Neutrophil (primary cell): ENCODE measurements around the gene CCDC40.

Experiments
- H3K27ac ChIP-seq: fragments of 200-600 bp; sonication (generic); 2 replicates; pipeline ENCODE4 v1.5.1; 2016; ENCODE audit warnings: mild to moderate bottlenecking, moderate library complexity
- H3K27me3 ChIP-seq: fragments of 200-600 bp; sonication (generic); 2 replicates; pipeline ENCODE4 v1.6.0; 2016; ENCODE audit warnings: mild to moderate bottlenecking
- H3K36me3 ChIP-seq: fragments of 200-600 bp; sonication (generic); 2 replicates; pipeline ENCODE4 v1.5.1; 2017
- H3K4me1 ChIP-seq, 2 experiments: fragments of 200-600 bp in 1 of 2; sonication (generic) in 1 of 2; 1 replicate in 1 of 2; 2 replicates in 1 of 2; pipeline versions ENCODE4 v1.5.1 to v1.6.1; 2013 to 2016; ENCODE audit warnings: low read depth in 1 of 2, low read length in 1 of 2, mild to moderate bottlenecking in 1 of 2, moderate library complexity in 1 of 2; ENCODE audit not compliant: control insufficient read depth in 1 of 2, insufficient read depth in 1 of 2
- H3K4me3 ChIP-seq, 2 experiments: fragments of 200-600 bp in 1 of 2; sonication (generic) in 1 of 2; 1 replicate in 1 of 2; 2 replicates in 1 of 2; pipeline ENCODE4 v1.5.1; 2013 to 2016; ENCODE audit warnings: low read depth in 1 of 2, low read length in 1 of 2, mild to moderate bottlenecking in 1 of 2, moderate library complexity in 1 of 2
- H3K9me3 ChIP-seq: fragments of 200-600 bp; sonication (generic); 2 replicates; pipeline ENCODE4 v1.5.1; 2016
- TF ChIP-seq, protein P1 (sequence below): fragments of 200-600 bp; sonication (generic); IDR thresholded peaks from 2 replicates; pipeline ENCODE4 v1.5.1; 2016; ENCODE audit warnings: antibody characterized with exemption

The CCDC40 gene

DNA sequence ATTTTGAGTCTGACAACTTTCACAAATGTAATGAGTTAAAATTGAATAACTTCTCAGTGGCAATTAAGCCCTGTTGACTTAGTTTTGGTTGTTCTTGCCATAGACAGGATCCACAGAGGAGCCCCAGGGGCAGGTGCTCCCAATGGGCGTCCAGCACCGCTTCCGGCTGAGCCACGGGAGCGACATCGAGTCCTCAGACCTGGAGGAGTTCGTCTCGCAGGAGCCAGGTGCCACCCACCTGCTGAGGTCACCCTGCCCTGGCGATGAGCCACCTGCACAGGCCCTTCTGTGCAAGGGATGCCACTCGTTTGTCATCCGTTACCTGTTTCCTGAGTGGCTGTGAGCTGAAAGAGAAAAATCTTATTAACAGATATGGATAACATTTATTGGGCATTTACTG lies 10.7 kb downstream of the CCDC40 start:
- no peaks in the 10 kb centered on the region for H3K4me1 ChIP-seq
- no peak overlapping the region for H3K4me3 ChIP-seq
- no peak overlapping the region for H3K27ac ChIP-seq
- peaks cover 8% of the 10 kb centered on the region for H3K27me3 ChIP-seq
- H3K9me3 ChIP-seq, result no peaks in the 10 kb centered on the region
- H3K36me3 ChIP-seq, result no peaks in the 10 kb centered on the region
- TF ChIP-seq, protein P1, sequence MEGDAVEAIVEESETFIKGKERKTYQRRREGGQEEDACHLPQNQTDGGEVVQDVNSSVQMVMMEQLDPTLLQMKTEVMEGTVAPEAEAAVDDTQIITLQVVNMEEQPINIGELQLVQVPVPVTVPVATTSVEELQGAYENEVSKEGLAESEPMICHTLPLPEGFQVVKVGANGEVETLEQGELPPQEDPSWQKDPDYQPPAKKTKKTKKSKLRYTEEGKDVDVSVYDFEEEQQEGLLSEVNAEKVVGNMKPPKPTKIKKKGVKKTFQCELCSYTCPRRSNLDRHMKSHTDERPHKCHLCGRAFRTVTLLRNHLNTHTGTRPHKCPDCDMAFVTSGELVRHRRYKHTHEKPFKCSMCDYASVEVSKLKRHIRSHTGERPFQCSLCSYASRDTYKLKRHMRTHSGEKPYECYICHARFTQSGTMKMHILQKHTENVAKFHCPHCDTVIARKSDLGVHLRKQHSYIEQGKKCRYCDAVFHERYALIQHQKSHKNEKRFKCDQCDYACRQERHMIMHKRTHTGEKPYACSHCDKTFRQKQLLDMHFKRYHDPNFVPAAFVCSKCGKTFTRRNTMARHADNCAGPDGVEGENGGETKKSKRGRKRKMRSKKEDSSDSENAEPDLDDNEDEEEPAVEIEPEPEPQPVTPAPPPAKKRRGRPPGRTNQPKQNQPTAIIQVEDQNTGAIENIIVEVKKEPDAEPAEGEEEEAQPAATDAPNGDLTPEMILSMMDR, result no peak

DNA sequence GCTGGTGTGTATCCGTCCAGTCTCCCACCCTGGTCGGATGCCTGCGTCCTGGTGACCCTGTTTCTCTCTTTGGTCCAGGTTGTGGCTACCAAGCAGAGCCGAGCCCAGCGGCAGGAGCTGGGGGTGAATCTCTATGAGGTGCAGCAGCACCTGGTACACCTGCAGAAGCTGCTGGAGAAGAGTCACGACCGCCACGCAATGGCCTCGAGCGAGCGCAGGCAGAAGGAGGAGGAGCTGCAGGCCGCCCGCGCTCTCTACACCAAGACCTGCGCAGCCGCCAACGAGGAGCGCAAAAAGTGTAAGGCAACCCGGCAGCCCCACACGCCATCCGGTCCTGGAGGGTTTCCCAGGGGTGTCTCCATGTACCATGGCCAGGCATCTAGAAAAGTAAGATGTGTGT lies 13.5 kb downstream of the CCDC40 start:
- peaks cover 5% of the 10 kb centered on the region for H3K27me3 ChIP-seq
- H3K4me1 ChIP-seq, result no peaks in the 10 kb centered on the region
- H3K27ac ChIP-seq, result no peak overlapping the region
- no peaks in the 10 kb centered on the region for H3K36me3 ChIP-seq
- TF ChIP-seq, protein P1, result no peak
- H3K4me3 ChIP-seq, result no peak overlapping the region
- H3K9me3 ChIP-seq, result no peaks in the 10 kb centered on the region

DNA sequence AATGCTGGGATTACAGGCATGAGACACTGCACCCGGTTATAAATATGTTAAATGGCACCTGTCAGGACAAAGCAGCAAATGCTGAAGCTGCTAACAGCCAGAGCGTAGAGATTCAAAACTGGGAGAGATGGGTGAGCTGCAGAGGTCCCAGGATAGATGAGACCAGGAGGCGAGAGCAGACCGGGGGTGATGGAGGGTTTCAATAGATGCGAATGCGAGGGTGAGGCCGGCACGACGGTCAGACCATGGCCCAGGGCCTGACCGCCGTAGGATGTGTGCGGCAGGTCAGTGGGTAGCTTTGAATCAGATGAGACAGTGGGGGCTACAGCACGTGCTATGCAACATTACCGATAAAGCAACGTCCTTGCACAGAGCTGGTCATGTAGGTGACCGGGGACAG lies 14.3 kb downstream of the CCDC40 start:
- no peaks in the 10 kb centered on the region for H3K9me3 ChIP-seq
- no peaks in the 10 kb centered on the region for H3K36me3 ChIP-seq
- no peaks in the 10 kb centered on the region for H3K4me1 ChIP-seq
- H3K27me3 ChIP-seq, result peaks cover 4% of the 10 kb centered on the region
- H3K27ac ChIP-seq, result no peak overlapping the region
- no peak overlapping the region for H3K4me3 ChIP-seq
- TF ChIP-seq, protein P1, result no peak

DNA sequence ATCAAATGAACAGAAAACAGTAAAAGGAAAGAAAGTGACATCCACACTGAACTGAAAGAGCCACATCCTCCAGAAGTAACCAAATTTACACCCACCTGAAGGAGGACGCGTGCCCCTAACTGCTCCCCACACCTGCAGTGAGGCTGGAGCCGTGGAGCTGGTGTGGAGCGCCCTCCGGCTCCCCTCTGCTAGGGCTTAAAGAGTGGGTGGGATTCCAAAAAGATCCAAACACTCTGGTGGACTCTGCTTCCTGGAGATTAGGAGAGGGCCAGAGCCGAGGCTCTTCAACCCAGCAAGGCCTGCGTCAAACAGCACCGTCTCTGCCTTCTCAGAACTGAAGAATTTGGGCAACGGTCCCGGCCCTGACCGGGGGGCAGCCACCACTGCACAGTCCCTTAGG lies 15.2 kb downstream of the CCDC40 start:
- no peak overlapping the region for H3K4me3 ChIP-seq
- no peak overlapping the region for H3K27ac ChIP-seq
- no peaks in the 10 kb centered on the region for H3K4me1 ChIP-seq
- no peaks in the 10 kb centered on the region for H3K36me3 ChIP-seq
- TF ChIP-seq, protein P1, result no peak
- no peaks in the 10 kb centered on the region for H3K27me3 ChIP-seq
- no peaks in the 10 kb centered on the region for H3K9me3 ChIP-seq

DNA sequence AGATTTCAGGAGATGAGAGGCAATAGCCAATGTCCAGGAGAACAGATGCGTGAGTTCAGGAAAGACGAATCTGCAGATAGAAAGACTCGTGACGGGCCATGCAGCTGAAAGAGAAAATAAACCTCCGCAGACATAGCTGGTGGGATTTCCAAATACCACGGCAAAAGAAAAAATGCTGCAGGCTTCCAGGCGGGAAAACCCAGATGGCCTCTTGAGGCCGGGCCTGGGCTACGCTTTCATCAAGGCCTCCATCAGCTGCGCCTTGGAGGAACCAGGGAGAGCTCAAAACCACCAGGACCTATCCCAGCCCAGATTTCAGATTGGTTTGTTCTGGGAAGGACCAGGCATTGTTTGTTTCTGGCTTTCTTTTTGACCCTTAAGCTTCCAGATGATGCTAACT lies 16.7 kb downstream of the CCDC40 start:
- no peaks in the 10 kb centered on the region for H3K9me3 ChIP-seq
- no peak overlapping the region for H3K27ac ChIP-seq
- TF ChIP-seq, protein P1, result no peak
- H3K4me1 ChIP-seq, result no peaks in the 10 kb centered on the region
- no peaks in the 10 kb centered on the region for H3K27me3 ChIP-seq
- H3K36me3 ChIP-seq, result no peaks in the 10 kb centered on the region
- H3K4me3 ChIP-seq, result no peak overlapping the region

DNA sequence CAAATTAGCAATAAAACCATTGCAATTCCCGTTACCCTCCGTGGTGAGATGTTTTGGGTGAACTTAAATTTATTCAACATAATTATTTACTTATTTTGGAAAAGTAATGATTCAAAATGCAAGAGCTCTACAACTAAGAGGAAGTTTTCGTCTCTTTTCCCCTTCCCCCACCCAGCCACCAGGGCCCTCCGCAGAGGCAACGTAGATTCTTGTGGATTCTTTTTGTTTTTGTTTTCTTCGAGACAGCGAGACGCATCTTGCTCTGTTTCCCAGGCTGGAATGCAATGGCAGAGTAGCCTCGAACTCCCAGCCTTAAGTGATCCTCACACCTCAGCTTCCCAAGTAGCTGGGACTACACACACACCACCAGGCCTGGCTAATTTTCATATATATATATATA lies 19.2 kb downstream of the CCDC40 start:
- TF ChIP-seq, protein P1, result no peak
- Histone ChIP-seq H3K27ac (no peak overlapping the region), H3K27me3 (no peaks in the 10 kb centered on the region), H3K9me3 (no peaks in the 10 kb centered on the region), H3K36me3 (no peaks in the 10 kb centered on the region), H3K4me1 (no peaks in the 10 kb centered on the region), H3K4me3 (no peak overlapping the region)
